GM21515 (cell line): ENCODE data around the gene CMSS1.

Experiments
- ATAC-seq: cut with Tn5 transposase; IDR thresholded peaks from one replicate; pipeline ENCODE4 v1.9.1; 2021; ENCODE audit not compliant: unreplicated experiment

The CMSS1 gene

GRCh38 chr3:99901200-99901926, 83.7 kb downstream of the CMSS1 start:
- no peak for ATAC-seq

GRCh38 chr3:99902091-99902490, 84.4 kb downstream of the CMSS1 start:
- no peak for ATAC-seq

DNA sequence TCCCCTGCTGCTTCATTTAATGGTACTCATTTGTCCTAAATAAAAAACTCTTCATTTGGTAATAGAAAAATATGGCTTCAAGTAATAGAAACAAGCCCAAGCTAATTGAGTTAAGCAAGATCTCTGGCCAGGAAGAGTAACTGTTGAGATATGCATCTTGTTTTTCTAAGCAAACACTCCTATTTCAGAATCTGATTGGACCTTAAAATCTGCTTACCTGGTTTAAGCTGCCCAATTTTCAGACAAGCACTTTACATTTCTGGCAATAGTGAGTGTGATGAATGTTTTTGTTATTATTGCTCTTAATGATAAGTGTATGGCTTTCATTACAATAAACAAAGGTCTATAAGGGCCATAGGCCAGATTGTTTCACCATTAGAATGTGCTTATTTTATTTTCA, 86.2 kb downstream of the CMSS1 start:
- no peak for ATAC-seq

- ATAC-seq: no peak
Observed at GRCh38 chr3:99907959-99908544, 90.4 kb downstream of the CMSS1 start.

GRCh38 chr3:99909714-99910495, 92.2 kb downstream of the CMSS1 start:
- ATAC-seq: no peak

DNA sequence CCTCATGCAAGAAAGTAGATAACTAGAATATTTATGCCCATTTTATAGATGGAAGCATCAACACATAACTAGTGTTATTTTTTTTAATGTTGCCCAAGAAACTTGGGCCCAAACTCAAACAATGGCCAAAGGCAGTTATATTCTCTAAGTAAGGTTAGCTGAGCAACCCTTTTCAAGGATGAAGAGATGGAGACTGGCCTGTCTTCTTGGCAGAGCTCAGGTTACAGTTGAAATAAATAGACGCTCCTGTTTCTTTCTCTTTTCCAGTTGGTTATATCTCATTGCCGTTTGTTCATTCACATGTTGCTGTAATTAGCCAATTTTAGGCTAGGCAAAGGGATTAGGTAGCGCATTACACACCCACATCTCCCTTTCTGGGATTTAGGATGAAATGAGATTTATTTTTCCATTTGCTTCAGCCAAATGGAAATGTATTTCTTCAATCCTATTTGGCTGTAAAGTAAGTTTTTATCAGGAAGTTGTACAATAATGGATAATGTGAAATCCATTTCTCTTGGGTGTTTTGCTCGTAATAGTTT, 93.2 kb downstream of the CMSS1 start:
- no peak for ATAC-seq

DNA sequence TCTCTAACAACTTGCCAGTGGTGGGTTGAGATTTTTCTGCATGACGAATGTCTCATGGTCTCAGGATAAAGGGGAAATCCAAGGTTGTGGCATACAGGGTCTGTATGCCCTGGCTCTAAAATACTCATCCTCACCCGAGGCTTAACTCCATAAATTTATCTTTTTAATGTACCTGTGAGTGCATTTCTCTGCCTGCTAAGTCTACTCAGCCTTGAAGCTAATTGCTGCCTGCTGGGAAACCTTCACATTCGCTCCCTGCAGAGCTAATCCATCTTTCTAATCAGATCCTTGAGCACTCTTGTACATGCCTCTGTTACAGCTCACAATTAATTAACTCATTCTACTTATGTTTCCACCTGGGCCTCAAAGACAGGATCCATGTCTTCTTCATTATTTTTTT, 93.8 kb downstream of the CMSS1 start:
- ATAC-seq: no peak

- ATAC-seq: no peak
Observed at GRCh38 chr3:99915906-99916432, 98.3 kb downstream of the CMSS1 start.

- no peak for ATAC-seq
Observed at GRCh38 chr3:99918715-99919114, 101.1 kb downstream of the CMSS1 start.

DNA sequence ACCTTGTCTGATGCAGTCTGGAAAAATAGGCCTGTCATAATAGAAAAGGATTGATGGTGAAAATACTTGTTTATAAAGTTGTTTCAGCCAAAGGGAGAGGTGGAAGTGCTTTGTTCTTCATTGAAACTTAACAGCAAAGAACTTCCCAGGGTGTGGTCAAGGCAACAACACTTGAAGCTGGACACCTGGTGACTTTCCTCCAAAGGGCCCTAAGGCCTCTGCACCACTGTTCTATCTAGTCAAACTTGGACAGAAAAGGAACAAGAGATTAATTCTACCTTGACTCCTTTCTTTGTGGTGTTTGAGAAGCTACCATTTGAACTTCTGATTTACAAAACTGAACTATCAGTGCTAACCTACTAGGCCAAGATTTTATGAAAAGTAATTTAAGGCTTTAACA, 102.0 kb downstream of the CMSS1 start:
- ATAC-seq: no peak

GRCh38 chr3:99920481-99921376, 103.1 kb downstream of the CMSS1 start:
- no peak for ATAC-seq

DNA sequence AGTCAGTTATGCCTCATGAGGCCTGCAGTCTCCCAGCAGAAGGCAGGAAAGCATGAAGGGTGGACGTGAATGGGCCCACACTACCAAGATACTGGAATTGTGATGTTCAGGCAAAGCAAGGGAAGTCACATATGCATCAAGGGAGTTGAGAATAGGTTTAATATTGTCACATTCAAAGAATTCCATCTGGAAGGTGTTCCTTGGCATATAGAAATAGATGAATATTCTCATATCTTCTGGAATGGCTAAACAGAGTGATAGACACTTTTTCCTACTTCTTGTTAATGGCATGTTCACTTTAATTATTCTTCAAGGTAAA, 103.7 kb downstream of the CMSS1 start:
- ATAC-seq: no peak

GRCh38 chr3:99921986-99922385, 104.3 kb downstream of the CMSS1 start:
- ATAC-seq: no peak

GRCh38 chr3:99923873-99924272, 106.2 kb downstream of the CMSS1 start:
- ATAC-seq: no peak

DNA sequence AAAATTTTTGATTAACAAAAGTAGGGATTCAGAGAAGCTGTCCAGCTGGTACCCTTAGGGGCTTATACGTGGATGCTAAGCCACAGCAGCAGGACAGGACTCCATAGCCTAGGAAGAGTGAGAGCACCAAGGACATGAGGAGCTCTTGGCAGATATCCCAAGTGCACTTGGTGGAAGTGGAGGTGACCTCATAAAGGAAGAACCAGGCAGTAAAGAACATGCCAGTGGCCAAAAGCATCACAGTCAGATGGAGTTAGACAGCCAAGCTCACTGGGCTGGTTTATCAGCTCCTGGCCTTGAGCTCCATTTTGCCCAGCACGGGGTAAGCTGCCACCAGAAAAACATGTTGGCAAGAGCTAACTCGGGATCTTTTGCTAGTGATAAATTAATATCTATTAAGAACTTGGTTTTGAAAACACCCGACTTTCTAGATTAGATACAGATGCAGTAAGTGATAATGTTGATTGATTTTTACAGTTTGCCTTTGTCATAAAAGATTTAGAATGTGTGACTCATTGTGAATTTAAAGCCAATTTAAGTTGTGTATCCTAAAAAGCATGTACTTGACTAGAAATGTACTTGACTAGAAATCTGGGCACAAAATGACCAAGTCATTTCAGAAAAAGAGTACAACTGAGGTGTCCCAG, 108.0 kb downstream of the CMSS1 start:
- ATAC-seq: no peak

GRCh38 chr3:99927671-99928457, 110.2 kb downstream of the CMSS1 start:
- ATAC-seq: no peak

DNA sequence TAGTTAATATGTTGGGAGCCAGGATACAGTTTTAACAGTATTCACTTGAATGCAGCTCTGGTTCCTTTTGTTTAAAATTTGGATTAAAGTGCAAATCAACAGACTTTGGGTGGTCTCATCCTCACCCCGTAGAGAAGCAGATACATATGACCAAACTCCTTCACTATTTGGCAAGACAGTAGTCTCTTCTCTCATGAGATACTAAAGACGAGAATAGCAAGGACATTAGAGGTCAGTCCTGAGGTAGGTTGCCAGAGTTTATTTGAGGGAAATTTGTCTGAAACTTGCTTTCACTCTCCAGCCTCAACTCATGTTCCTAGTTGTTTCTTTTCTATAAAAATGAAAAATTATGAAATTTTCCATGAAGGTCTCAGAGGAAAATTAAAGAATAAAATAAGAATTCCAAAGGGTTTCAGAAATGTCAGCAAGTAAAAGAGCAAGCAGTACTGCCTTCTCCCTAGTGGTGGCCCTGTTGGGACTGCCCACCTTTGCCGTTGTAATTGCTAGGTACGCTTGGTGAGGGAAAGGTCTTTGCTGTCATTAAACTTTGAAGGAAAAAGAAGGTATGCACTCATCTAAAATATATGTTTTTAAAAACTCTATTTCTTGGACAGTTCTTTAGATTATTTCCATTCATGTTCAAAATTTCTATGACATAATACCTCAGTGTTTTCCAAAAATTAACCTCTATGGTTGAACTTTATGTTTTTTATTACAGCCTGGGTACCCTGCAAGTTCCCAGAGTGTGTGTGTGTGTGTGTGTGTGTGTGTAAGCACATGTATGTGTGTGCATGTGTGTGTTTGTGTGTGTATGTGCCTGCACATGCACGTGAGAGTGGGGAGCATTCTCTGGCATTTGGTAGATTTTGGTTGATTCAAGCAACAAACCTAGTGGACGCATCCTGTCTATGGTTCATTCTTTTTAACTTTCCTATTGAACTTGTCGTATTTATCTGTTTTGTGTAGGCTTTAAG, 111.4 kb downstream of the CMSS1 start:
- ATAC-seq: no peak

GRCh38 chr3:99929745-99930139, 112.1 kb downstream of the CMSS1 start:
- no peak for ATAC-seq
